AG09309 (cell line): ENCODE measurements around the gene ZCCHC10.
A peak's percentile ranks its signal among the peaks of the same experiment; 100 is the strongest.
"Not testable (repeated sequence)": the region's sequence is repeated elsewhere in the genome, so short reads cannot be mapped to it uniquely, and the experiment has no call there.

Experiments
- DNase-seq: peaks from one replicate; pipeline ENCODE4 v3.0.0-alpha.2; 2010; ENCODE audit warnings: low read depth
- H3K4me3 ChIP-seq: 2 replicates; pipeline ENCODE4 v1.5.1; 2011; ENCODE audit warnings: mild to moderate bottlenecking, low read depth, low read length, moderate library complexity; ENCODE audit not compliant: control insufficient read depth
- CTCF ChIP-seq: IDR thresholded peaks from 2 replicates; pipeline ENCODE4 v1.5.1; 2011; ENCODE audit warnings: mild to moderate bottlenecking, low read depth, low read length, inconsistent platforms; ENCODE audit not compliant: insufficient read depth, control insufficient read depth; ENCODE audit errors: missing control alignments

Gene ZCCHC10

GRCh38 chr5:133047404-133047803, 21.1 kb upstream of the ZCCHC10 start:
- DNase-seq = no peak
- TF ChIP-seq CTCF = no peak
- no peak overlapping the region for H3K4me3 ChIP-seq

- not testable (repeated sequence) for DNase-seq, H3K4me3 ChIP-seq
Measured at GRCh38 chr5:133046560-133046959, 20.2 kb upstream of the ZCCHC10 start.

- H3K4me3 ChIP-seq = no peak overlapping the region
- TF ChIP-seq CTCF = peak; percentile 9
- DNase-seq = no peak
Measured at GRCh38 chr5:133041910-133042309, 15.6 kb upstream of the ZCCHC10 start.

GRCh38 chr5:133041157-133041784, 14.9 kb upstream of the ZCCHC10 start:
- no peak for TF ChIP-seq CTCF
- DNase-seq = no peak

GRCh38 chr5:133036677-133037076, 10.3 kb upstream of the ZCCHC10 start:
- H3K4me3 ChIP-seq, DNase-seq: not testable (repeated sequence)

More at GRCh38 chr5:133041157-133041784, 14.9 kb upstream of the ZCCHC10 start:
- H3K4me3 ChIP-seq = no peak overlapping the region

GRCh38 chr5:133035224-133035623, 8.9 kb upstream of the ZCCHC10 start:
- no peak overlapping the region for H3K4me3 ChIP-seq
- DNase-seq = no peak
- TF ChIP-seq CTCF = no peak

GRCh38 chr5:133034064-133034463, 7.7 kb upstream of the ZCCHC10 start:
- no peak for DNase-seq
- no peak overlapping the region for H3K4me3 ChIP-seq
- no peak for TF ChIP-seq CTCF
